IMR-90 (cell line): ENCODE results near the gene ENO2. TPM values are rescaled to one million over a fixed set of nuclear protein-coding genes. Genes with fewer than 3 reads are reported as not detected.
"Not testable (repeated sequence)": the region's sequence is repeated elsewhere in the genome, so short reads cannot be mapped to it uniquely, and the experiment has no call there.

Source experiments
- ATAC-seq: fragments of 200-7000 bp; cut with Tn5 transposase; 2 replicates; pipeline ENCODE4 v1.9.1; 2020; ENCODE audit warnings: low read depth, mild to moderate bottlenecking, moderate library complexity
- BruUV-seq: library from RNA; stranded (reverse); fragments of 400-500 nt; replicated peaks from 2 replicates; lab custom pipeline; 2021; lab: Mats Ljungman, UMichigan
- CTCF ChIA-PET: fragments of 300-600 bp; formaldehyde crosslinking; extraction: SDS; loops from one replicate; lab custom pipeline; 2021; ENCODE audit warnings: antibody characterized with exemption; lab: Yijun Ruan, JAX
- POLR2A ChIA-PET: fragments of 300-600 bp; sonication (Branson Sonifier 250); formaldehyde crosslinking; loops from one replicate; lab custom pipeline; 2022; ENCODE audit warnings: antibody characterized with exemption; ENCODE audit not compliant: unreplicated experiment; lab: Charles Lee
- DNase-seq: peaks from one replicate; pipeline ENCODE4 v3.0.0; 2013
- H2AFZ ChIP-seq: replicated peaks from 2 replicates; pipeline ENCODE3; 2013; ENCODE audit warnings: low read length, mild to moderate bottlenecking; ENCODE audit not compliant: poor library complexity
- H2AK5ac ChIP-seq: 2 replicates; pipeline ENCODE4 v1.6.1; 2013; ENCODE audit warnings: low read depth, low read length, inconsistent platforms
- H2AK9ac ChIP-seq: replicated peaks from 2 replicates; pipeline ENCODE3; 2013; ENCODE audit warnings: mild to moderate bottlenecking, low read depth, low read length, moderate library complexity; ENCODE audit not compliant: poor library complexity
- H2BK120ac ChIP-seq: 2 replicates; pipeline ENCODE4 v1.6.1; 2013; ENCODE audit warnings: low read depth, low read length, inconsistent platforms
- H2BK15ac ChIP-seq: 3 replicates; pipeline ENCODE4 v1.6.1; 2013; ENCODE audit warnings: low read depth, low read length, inconsistent platforms
- H2BK20ac ChIP-seq: 2 replicates; pipeline ENCODE4 v1.6.1; 2013; ENCODE audit warnings: low read depth, mild to moderate bottlenecking, inconsistent platforms, low read length, moderate library complexity
- H2BK5ac ChIP-seq: 2 replicates; pipeline ENCODE4 v1.6.1; 2013; ENCODE audit warnings: mild to moderate bottlenecking, low read depth, low read length, inconsistent platforms; ENCODE audit not compliant: poor library complexity, severe bottlenecking
- H3K14ac ChIP-seq: replicated peaks from 2 replicates; pipeline ENCODE4 v1.6.1; 2013; ENCODE audit warnings: low read depth, low read length, inconsistent platforms
- H3K18ac ChIP-seq: 2 replicates; pipeline ENCODE4 v1.6.1; 2013; ENCODE audit warnings: low read depth, low read length, control low read depth
- H3K23ac ChIP-seq: 2 replicates; pipeline ENCODE4 v1.6.1; 2013; ENCODE audit warnings: low read depth, low read length, inconsistent platforms
- H3K27ac ChIP-seq: 2 replicates; pipeline ENCODE4 v1.5.1; 2013; ENCODE audit warnings: mild to moderate bottlenecking, control low read depth, low read length; ENCODE audit not compliant: insufficient read depth
- H3K27me3 ChIP-seq: 2 replicates; pipeline ENCODE4 v1.6.1; 2013; ENCODE audit warnings: low read length; ENCODE audit not compliant: control insufficient read depth, insufficient read depth
- H3K36me3 ChIP-seq: 2 replicates; pipeline ENCODE4 v1.6.1; 2013; ENCODE audit warnings: low read length, mixed read lengths; ENCODE audit not compliant: control insufficient read depth, insufficient read depth
- H3K4ac ChIP-seq: 2 replicates; pipeline ENCODE4 v1.6.1; 2013; ENCODE audit warnings: low read depth, low read length, inconsistent platforms
- H3K4me1 ChIP-seq: 2 replicates; pipeline ENCODE4 v1.6.1; 2013; ENCODE audit warnings: low read length, mixed read lengths; ENCODE audit not compliant: control insufficient read depth, insufficient read depth
- H3K4me2 ChIP-seq: 2 replicates; pipeline ENCODE4 v1.6.1; 2013; ENCODE audit warnings: low read depth, mild to moderate bottlenecking, control low read depth, low read length, moderate library complexity
- H3K4me3 ChIP-seq: 2 replicates; pipeline ENCODE4 v1.5.1; 2013; ENCODE audit warnings: low read depth, mild to moderate bottlenecking, control low read depth, low read length, moderate library complexity; ENCODE audit not compliant: insufficient read depth
- H3K56ac ChIP-seq: 2 replicates; pipeline ENCODE4 v1.6.1; 2013; ENCODE audit warnings: low read length, inconsistent platforms; ENCODE audit not compliant: insufficient read depth; ENCODE audit errors: extremely low read depth
- H3K79me1 ChIP-seq, 2 experiments: 2 replicates each; pipeline ENCODE4 v1.6.1; 2013; ENCODE audit warnings: low read length in 2 of 2, inconsistent platforms in 1 of 2, low read depth in 1 of 2
- H3K9ac ChIP-seq: 2 replicates; pipeline ENCODE4 v1.6.1; 2013; ENCODE audit warnings: low read depth, low read length, control low read depth
- H3K9me1 ChIP-seq: 2 replicates; pipeline ENCODE4 v1.6.1; 2013; ENCODE audit warnings: low read length, inconsistent platforms; ENCODE audit not compliant: insufficient read depth
- H3K9me3 ChIP-seq: 2 replicates; pipeline ENCODE4 v1.6.1; 2013; ENCODE audit warnings: low read length; ENCODE audit not compliant: control insufficient read depth, insufficient read depth
- H4K20me1 ChIP-seq: 2 replicates; pipeline ENCODE4 v1.6.1; 2013; ENCODE audit warnings: low read length, inconsistent platforms; ENCODE audit not compliant: insufficient read depth
- H4K5ac ChIP-seq: 2 replicates; pipeline ENCODE4 v1.6.1; 2013; ENCODE audit warnings: mild to moderate bottlenecking, low read depth, low read length, control low read depth
- H4K8ac ChIP-seq, 2 experiments: 2 replicates each; pipeline ENCODE4 v1.6.1; 2013; ENCODE audit warnings: low read depth in 2 of 2, low read length in 2 of 2, control low read depth in 1 of 2, inconsistent platforms in 1 of 2
- H4K91ac ChIP-seq: 2 replicates; pipeline ENCODE4 v1.6.1; 2013; ENCODE audit warnings: low read depth, low read length, inconsistent platforms; ENCODE audit not compliant: insufficient read depth
- CEBPB ChIP-seq: IDR thresholded peaks from 2 replicates; pipeline ENCODE4 v1.6.1; 2012; ENCODE audit warnings: low read depth, low read length, improper control_type of control experiment
- FOS ChIP-seq: fragments of 150-350 bp; IDR thresholded peaks from 2 replicates; pipeline ENCODE4 v1.6.1; 2016; ENCODE audit warnings: low read depth, low read length
- MAFK ChIP-seq: IDR thresholded peaks from 2 replicates; pipeline ENCODE4 v1.6.1; 2012; ENCODE audit warnings: low read depth, low read length, improper control_type of control experiment
- RCOR1 ChIP-seq: IDR thresholded peaks from 2 replicates; pipeline ENCODE4 v1.6.1; 2012; ENCODE audit warnings: mild to moderate bottlenecking, low read length, improper control_type of control experiment; ENCODE audit not compliant: insufficient replicate concordance
- RFX5 ChIP-seq: IDR thresholded peaks from 2 replicates; pipeline ENCODE4 v1.8.0; 2012; ENCODE audit warnings: low read depth, mild to moderate bottlenecking, low read length, moderate library complexity
- USF2 ChIP-seq: fragments of 150-350 bp; IDR thresholded peaks from 2 replicates; pipeline ENCODE4 v1.6.1; 2017; ENCODE audit warnings: mild to moderate bottlenecking, antibody characterized with exemption, low read length, low read depth
- WGBS, 2 experiments: methylation state at CpG; one replicate each; pipeline versions ENCODE4 v1.1.5 to v1.1.7; 2013; ENCODE audit warnings: missing lambda C conversion rate in 2 of 2; ENCODE audit not compliant: insufficient read length in 1 of 2; ENCODE audit errors: extremely low coverage in 2 of 2; 5-methylcytosine and 5-hydroxymethylcytosine counted together
- dilution Hi-C: fragments of 300-500 bp; cut with HindIII; formaldehyde crosslinking; loops from one replicate; pipeline ENCODE4 v1.14.3; 2018; ENCODE audit warnings: low sequenced_read_pairs; ENCODE audit not compliant: unreplicated experiment
- in situ Hi-C: fragments of 300-500 bp; cut with MboI; formaldehyde crosslinking; loops from 3 replicates; pipeline ENCODE4 v1.14.3; 2019; ENCODE audit warnings: low sequenced_read_pairs, inconsistent platforms, mixed read lengths
- intact Hi-C: fragments of 100-400 bp; cut with micrococcal nuclease; formaldehyde crosslinking; loops from 2 replicates; pipeline ENCODE4 v1.10.0; 2022
- polyA plus RNA-seq, 3 experiments: library from polyadenylated mRNA; depleted of rRNA; stranded (reverse); fragments of >200 nt; gene quantifications; 2 replicates each; pipeline ENCODE4 v1.2.3, GENCODE V29; 2012; ENCODE audit warnings: low replicate concordance in 1 of 3
- total RNA-seq: library from RNA; depleted of rRNA; stranded (reverse); fragments of >200 nt; gene quantifications from 2 replicates; pipeline ENCODE4 v1.2.3, GENCODE V29; 2012

The ENO2 gene
- total and polyA plus RNA-seq, 2 of the 4 experiments (the other 2 are of a cell fraction): 28.3 to 92.8 TPM

GRCh38 chr12:6888360-6888759, 26.0 kb upstream of the ENO2 start:
- no peak overlapping the region for H2BK5ac ChIP-seq
- ChIA-PET POLR2A (no interaction called here), CTCF (no interaction called here)
- H3K27me3 ChIP-seq: no peaks in the 10 kb centered on the region
- H4K5ac ChIP-seq: no peak overlapping the region
- no peak overlapping the region for H3K4me2 ChIP-seq
- H2BK20ac ChIP-seq: no peak overlapping the region
- no peak overlapping the region for H2BK15ac ChIP-seq
- in situ Hi-C loops: no loop called here
- intact Hi-C loops: no loop called here
- no peak overlapping the region for H3K4ac ChIP-seq
- peaks cover 17% of the 10 kb centered on the region for H3K36me3 ChIP-seq
- peaks cover 5 to 20% of the 10 kb centered on the region in 2 experiments; a peak in 3 of 4 replicates for H3K79me1 ChIP-seq
- H4K91ac ChIP-seq: no peak overlapping the region
- no peak overlapping the region for H2AK5ac ChIP-seq
- ATAC-seq: no peak
- H3K14ac ChIP-seq: no peak overlapping the region
- dilution Hi-C loops: no loop called here
- no peak overlapping the region for H2BK120ac ChIP-seq
- no peak overlapping the region for H3K9ac ChIP-seq
- no peak overlapping the region for H2AK9ac ChIP-seq
- peaks cover 2% of the 10 kb centered on the region; the same call in 1 of the 2 replicates for H3K4me1 ChIP-seq
- WGBS, 2 experiments: no CpG with 5 or more reads among the region's 2 CpGs
- no peak for DNase-seq
- no peak overlapping the region for H4K8ac ChIP-seq
- no peak overlapping the region for H2AFZ ChIP-seq
- TF ChIP-seq FOS (no peak), CEBPB (no peak), MAFK (peak; percentile 80), RFX5 (no peak), USF2 (no peak), RCOR1 (no peak)
- no peaks in the 10 kb centered on the region for H4K20me1 ChIP-seq
- H3K27ac ChIP-seq: no peak overlapping the region
- H3K23ac ChIP-seq: no peak overlapping the region
- H3K4me3 ChIP-seq: no peak overlapping the region
- H3K9me3 ChIP-seq: no peaks in the 10 kb centered on the region
- no peak overlapping the region for H3K56ac ChIP-seq
- H3K18ac ChIP-seq: no peak overlapping the region
- BruUV-seq: no TSS peak
- H3K9me1 ChIP-seq: 0 out of 2 replicates have a peak, but pooled peaks cover 12% of the 10 kb centered on the region

GRCh38 chr12:6888794-6889193, 25.6 kb upstream of the ENO2 start:
- WGBS, 2 experiments: no CpG with 5 or more reads among the region's 7 CpGs
- Histone ChIP-seq H3K9me1 (0 out of 2 replicates have a peak, but pooled peaks cover 12% of the 10 kb centered on the region), H3K36me3 (peaks cover 14% of the 10 kb centered on the region), H3K79me1 (peaks cover 5 to 20% of the 10 kb centered on the region in 2 experiments; a peak in 3 of 4 replicates)
- H2BK5ac ChIP-seq, H4K8ac ChIP-seq, dilution Hi-C loops, H3K23ac ChIP-seq, H3K27me3 ChIP-seq, H2BK15ac ChIP-seq, H3K56ac ChIP-seq, H3K14ac ChIP-seq, H2AK9ac ChIP-seq, H3K9ac ChIP-seq, CTCF ChIA-PET, H2BK20ac ChIP-seq, H2AFZ ChIP-seq, H3K4me2 ChIP-seq, H3K27ac ChIP-seq, in situ Hi-C loops, H3K9me3 ChIP-seq, H4K20me1 ChIP-seq, H3K4ac ChIP-seq, H4K91ac ChIP-seq, H3K4me3 ChIP-seq, intact Hi-C loops, H4K5ac ChIP-seq, H2AK5ac ChIP-seq, DNase-seq, H3K4me1 ChIP-seq, POLR2A ChIA-PET, BruUV-seq, H2BK120ac ChIP-seq, H3K18ac ChIP-seq, ATAC-seq: not testable (repeated sequence)
